SK-N-SH (cell line): ENCODE results near the gene MIOS.

Experiments used
- EZH2phosphoT487 ChIP-seq: fragments of 200-600 bp; sonication (generic); IDR thresholded peaks from 2 replicates; pipeline ENCODE4 v1.6.1; 2017; ENCODE audit warnings: low read depth, mixed run types, mild to moderate bottlenecking, antibody characterized with exemption, moderate library complexity, borderline replicate concordance
- FOXM1 ChIP-seq: IDR thresholded peaks from 2 replicates; pipeline ENCODE4 v1.4.0; 2012; ENCODE audit warnings: low read depth, mild to moderate bottlenecking
- POLR2AphosphoS5 ChIP-seq: IDR thresholded peaks from 2 replicates; pipeline ENCODE4 v1.6.1; 2012; ENCODE audit warnings: low read depth, low read length
- RAD21 ChIP-seq: IDR thresholded peaks from 2 replicates; pipeline ENCODE4 v1.6.1; 2012; ENCODE audit warnings: mild to moderate bottlenecking, low read length
- RCOR1 ChIP-seq: fragments of 150-350 bp; IDR thresholded peaks from 2 replicates; pipeline ENCODE4 v1.6.1; 2017; ENCODE audit warnings: antibody characterized with exemption, low read length
- RFX5 ChIP-seq: IDR thresholded peaks from 2 replicates; pipeline ENCODE4 v1.6.1; 2012; ENCODE audit warnings: mild to moderate bottlenecking, improper control_type of control experiment, low read length
- SIN3A ChIP-seq: IDR thresholded peaks from 2 replicates; pipeline ENCODE4 v1.6.1; 2012; ENCODE audit warnings: low read depth, mild to moderate bottlenecking, low read length, moderate library complexity, borderline replicate concordance
- TAF1 ChIP-seq: IDR thresholded peaks from 2 replicates; pipeline ENCODE4 v1.6.1; 2012; ENCODE audit warnings: low read depth, mild to moderate bottlenecking, low read length, moderate library complexity, borderline replicate concordance
- TCF12 ChIP-seq: IDR thresholded peaks from 2 replicates; pipeline ENCODE4 v1.4.0; 2012
- ZBTB33 ChIP-seq: IDR thresholded peaks from 2 replicates; pipeline ENCODE4 v1.4.0; 2012; ENCODE audit warnings: low read depth, borderline replicate concordance
- TF ChIP-seq, protein P1 (sequence below): fragments of 200-600 bp; sonication (generic); IDR thresholded peaks from 2 replicates; pipeline ENCODE4 v1.6.1; 2017; ENCODE audit warnings: antibody characterized with exemption, mild to moderate bottlenecking, moderate library complexity
- TF ChIP-seq, protein P2 (sequence below): IDR thresholded peaks from 2 replicates; pipeline ENCODE4 v1.6.1; 2012; ENCODE audit warnings: mild to moderate bottlenecking, low read depth, low read length, moderate library complexity

GRCh38 chr7:7564323-7564780 lies 2.3 kb upstream of the MIOS start:
- TF ChIP-seq, protein P1, sequence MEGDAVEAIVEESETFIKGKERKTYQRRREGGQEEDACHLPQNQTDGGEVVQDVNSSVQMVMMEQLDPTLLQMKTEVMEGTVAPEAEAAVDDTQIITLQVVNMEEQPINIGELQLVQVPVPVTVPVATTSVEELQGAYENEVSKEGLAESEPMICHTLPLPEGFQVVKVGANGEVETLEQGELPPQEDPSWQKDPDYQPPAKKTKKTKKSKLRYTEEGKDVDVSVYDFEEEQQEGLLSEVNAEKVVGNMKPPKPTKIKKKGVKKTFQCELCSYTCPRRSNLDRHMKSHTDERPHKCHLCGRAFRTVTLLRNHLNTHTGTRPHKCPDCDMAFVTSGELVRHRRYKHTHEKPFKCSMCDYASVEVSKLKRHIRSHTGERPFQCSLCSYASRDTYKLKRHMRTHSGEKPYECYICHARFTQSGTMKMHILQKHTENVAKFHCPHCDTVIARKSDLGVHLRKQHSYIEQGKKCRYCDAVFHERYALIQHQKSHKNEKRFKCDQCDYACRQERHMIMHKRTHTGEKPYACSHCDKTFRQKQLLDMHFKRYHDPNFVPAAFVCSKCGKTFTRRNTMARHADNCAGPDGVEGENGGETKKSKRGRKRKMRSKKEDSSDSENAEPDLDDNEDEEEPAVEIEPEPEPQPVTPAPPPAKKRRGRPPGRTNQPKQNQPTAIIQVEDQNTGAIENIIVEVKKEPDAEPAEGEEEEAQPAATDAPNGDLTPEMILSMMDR = no peak
- no peak for TF ChIP-seq RFX5
- no peak for TF ChIP-seq POLR2AphosphoS5
- no peak for TF ChIP-seq RAD21
- TF ChIP-seq FOXM1 = no peak
- no peak for TF ChIP-seq EZH2phosphoT487
- TF ChIP-seq, protein P2, sequence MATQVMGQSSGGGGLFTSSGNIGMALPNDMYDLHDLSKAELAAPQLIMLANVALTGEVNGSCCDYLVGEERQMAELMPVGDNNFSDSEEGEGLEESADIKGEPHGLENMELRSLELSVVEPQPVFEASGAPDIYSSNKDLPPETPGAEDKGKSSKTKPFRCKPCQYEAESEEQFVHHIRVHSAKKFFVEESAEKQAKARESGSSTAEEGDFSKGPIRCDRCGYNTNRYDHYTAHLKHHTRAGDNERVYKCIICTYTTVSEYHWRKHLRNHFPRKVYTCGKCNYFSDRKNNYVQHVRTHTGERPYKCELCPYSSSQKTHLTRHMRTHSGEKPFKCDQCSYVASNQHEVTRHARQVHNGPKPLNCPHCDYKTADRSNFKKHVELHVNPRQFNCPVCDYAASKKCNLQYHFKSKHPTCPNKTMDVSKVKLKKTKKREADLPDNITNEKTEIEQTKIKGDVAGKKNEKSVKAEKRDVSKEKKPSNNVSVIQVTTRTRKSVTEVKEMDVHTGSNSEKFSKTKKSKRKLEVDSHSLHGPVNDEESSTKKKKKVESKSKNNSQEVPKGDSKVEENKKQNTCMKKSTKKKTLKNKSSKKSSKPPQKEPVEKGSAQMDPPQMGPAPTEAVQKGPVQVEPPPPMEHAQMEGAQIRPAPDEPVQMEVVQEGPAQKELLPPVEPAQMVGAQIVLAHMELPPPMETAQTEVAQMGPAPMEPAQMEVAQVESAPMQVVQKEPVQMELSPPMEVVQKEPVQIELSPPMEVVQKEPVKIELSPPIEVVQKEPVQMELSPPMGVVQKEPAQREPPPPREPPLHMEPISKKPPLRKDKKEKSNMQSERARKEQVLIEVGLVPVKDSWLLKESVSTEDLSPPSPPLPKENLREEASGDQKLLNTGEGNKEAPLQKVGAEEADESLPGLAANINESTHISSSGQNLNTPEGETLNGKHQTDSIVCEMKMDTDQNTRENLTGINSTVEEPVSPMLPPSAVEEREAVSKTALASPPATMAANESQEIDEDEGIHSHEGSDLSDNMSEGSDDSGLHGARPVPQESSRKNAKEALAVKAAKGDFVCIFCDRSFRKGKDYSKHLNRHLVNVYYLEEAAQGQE = no peak
- TF ChIP-seq ZBTB33 = no peak
- no peak for TF ChIP-seq TAF1
- no peak for TF ChIP-seq SIN3A
- peak; percentile 23; the same call in 1 of the 2 replicates for TF ChIP-seq TCF12
- no peak for TF ChIP-seq RCOR1
